Esophagus muscularis mucosa (tissue), 4 donors: ENCODE data around the gene TOR2A. TPM values are rescaled to one million over a fixed set of nuclear protein-coding genes. Genes with fewer than 3 reads are reported as not detected.

Source experiments
- DNase-seq: peaks from one replicate; pipeline ENCODE4 v3.0.0-alpha.2; 2017; ENCODE audit errors: extremely low spot score
- H3K27ac ChIP-seq, 4 donors: fragments of 200-600 bp; sonication (generic); replicated peaks in 1 of 4; 1 replicate in 3 of 4; 2 replicates in 1 of 4; pipeline ENCODE4 v1.5.1; 2016 to 2019; ENCODE audit warnings: mild to moderate bottlenecking in 1 of 4
- H3K27me3 ChIP-seq, 4 donors: fragments of 200-600 bp; sonication (generic); one replicate each; pipeline versions ENCODE4 v1.5.1 to v1.6.0; 2016 to 2019
- H3K36me3 ChIP-seq, 4 donors: fragments of 200-600 bp; sonication (generic); one replicate each; pipeline ENCODE4 v1.5.1; 2016 to 2019
- H3K4me1 ChIP-seq, 4 donors: fragments of 200-600 bp; sonication (generic); one replicate each; pipeline ENCODE4 v1.5.1; 2016 to 2019
- H3K4me3 ChIP-seq, 4 donors: fragments of 200-600 bp; sonication (generic); 1 replicate in 2 of 4; 2 replicates in 2 of 4; pipeline ENCODE4 v1.5.1; 2016 to 2019; ENCODE audit warnings: mild to moderate bottlenecking in 4 of 4, moderate library complexity in 1 of 4
- H3K9me3 ChIP-seq, 4 donors: fragments of 200-600 bp; sonication (generic); 1 replicate in 3 of 4; 2 replicates in 1 of 4; pipeline ENCODE4 v1.5.1; 2016 to 2019
- EP300 ChIP-seq: sonication (generic); formaldehyde crosslinking; IDR thresholded peaks from one replicate; pipeline ENCODE4 v1.6.1; 2017; ENCODE audit warnings: antibody characterized with exemption
- POLR2A ChIP-seq: fragments of 450-650 bp; IDR thresholded peaks from one replicate; pipeline ENCODE4 v1.6.1; 2017; ENCODE audit warnings: antibody characterized with exemption, moderate library complexity, mild to moderate bottlenecking, low read depth
- POLR2AphosphoS5 ChIP-seq, 2 donors: sonication (generic); formaldehyde crosslinking; IDR thresholded peaks; one replicate each; pipeline ENCODE4 v1.6.1; 2017; ENCODE audit warnings: antibody characterized with exemption in 2 of 2
- WGBS: methylation state at CpG from one replicate; pipeline ENCODE4 v1.1.5; 2018; 5-methylcytosine and 5-hydroxymethylcytosine counted together
- intact Hi-C: fragments of 100-400 bp; cut with DNase I; formaldehyde crosslinking; loops from one replicate; pipeline ENCODE4 v1.15.1; 2023
- total RNA-seq, 4 donors: library from RNA; depleted of rRNA; stranded (reverse); fragments of >200 nt; gene quantifications; one replicate each; pipeline versions ENCODE4 v1.1.0 to v1.2.1, GENCODE V29; 2016
- TF ChIP-seq, protein P1 (sequence below), 3 experiments: fragments of 200-600 bp in 2 of 3; fragments of 450-650 bp in 1 of 3; sonication (generic) in 2 of 3; IDR thresholded peaks; one replicate each; pipeline ENCODE4 v1.5.1; 2017 to 2019; ENCODE audit warnings: antibody characterized with exemption in 3 of 3, mild to moderate bottlenecking in 2 of 3, moderate library complexity in 1 of 3

The TOR2A gene
- total RNA-seq, 4 donors from 2014 or later: 5.4 to 9.2 (median 7.0) TPM

DNA sequence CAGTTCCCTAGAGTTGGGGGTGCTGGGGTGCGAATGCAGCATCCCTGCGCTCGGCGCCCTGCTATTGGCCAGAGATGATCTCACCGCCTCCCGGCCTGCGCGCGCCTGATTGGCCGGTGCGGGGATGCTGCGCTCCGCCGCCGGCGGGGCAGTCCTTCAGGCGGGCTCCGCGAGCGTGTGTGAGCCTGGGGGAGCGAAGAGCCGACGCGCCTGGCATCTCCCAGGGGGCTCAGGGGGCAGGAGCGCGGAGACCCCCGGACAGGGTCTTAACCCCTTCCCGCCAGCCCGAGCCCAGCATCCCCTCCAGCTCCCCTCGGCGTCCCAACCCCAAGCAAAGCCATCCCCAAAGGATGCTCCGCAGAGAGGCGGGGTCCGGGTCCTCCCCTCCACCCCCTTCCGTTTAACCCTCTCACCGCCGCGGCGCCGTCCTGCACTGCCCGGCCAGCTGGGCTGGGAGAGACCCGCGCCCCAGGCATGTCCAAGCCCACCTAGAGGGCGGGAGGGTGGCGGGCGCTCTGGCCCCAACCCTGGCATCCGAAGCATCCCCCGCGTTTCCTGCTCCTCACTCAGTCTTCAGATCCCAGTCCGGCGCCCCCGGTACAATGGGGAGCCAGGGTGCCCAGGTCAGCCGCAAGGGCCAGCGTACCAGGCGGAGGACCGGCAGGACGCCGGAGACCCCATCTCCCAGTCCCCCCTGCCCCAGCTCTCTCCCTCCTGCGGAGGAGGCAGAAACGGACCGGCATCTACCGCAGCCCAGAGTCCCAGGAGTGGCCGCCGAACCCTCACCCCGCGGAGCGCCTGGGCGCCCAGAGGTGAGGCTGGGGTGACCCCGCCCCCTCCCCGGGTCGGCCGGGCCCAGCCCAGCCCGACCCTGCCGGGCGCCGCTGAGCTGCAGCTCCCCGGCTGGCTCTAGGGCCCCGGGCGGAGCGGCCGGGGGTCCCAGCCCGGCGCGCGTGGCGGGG, 19.3 kb upstream of the TOR2A start:
- H3K36me3 ChIP-seq: peaks cover 0 to 36% (median 9%) of the 10 kb centered on the region in 4 donors

DNA sequence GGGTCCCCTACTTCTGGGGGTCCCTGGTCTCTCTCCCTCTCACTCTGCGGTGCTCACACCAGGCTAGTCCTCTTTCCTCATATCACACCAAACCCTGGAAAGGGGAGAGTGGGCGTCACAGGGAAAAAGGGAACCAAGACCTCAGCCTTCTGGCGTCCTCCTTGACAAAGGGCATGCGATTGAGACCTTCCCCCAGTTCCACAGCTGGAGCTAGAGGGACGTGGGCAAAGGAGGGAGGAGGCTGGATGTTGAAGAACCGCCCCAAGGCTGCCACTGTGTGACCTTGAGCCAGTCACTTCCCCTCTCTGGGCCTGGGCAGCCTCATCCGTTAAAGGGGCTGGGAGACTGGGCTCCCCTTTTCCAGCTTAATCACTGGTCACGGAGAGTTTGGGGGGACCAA, 18.5 kb upstream of the TOR2A start:
- Histone ChIP-seq H3K27ac (no peak overlapping the region), H3K4me1 (peaks cover 17 to 18% (median 17%) of the 10 kb centered on the region in 4 donors), H3K9me3 (no peaks in the 10 kb centered on the region), H3K36me3 (peaks cover 0 to 39% (median 16%) of the 10 kb centered on the region in 4 donors), H3K4me3 (no peak overlapping the region), H3K27me3 (peaks cover 0 to 76% (median 21%) of the 10 kb centered on the region in 4 donors)
- intact Hi-C loops: no loop called here
- WGBS: 62% methylated on average over 8 of the region's 8 CpGs
- no peak for DNase-seq
- TF ChIP-seq POLR2AphosphoS5 (IDR thresholded peaks at IDR 0.05) (no peak), POLR2A (no peak), EP300 (no peak)
- TF ChIP-seq, protein P1, sequence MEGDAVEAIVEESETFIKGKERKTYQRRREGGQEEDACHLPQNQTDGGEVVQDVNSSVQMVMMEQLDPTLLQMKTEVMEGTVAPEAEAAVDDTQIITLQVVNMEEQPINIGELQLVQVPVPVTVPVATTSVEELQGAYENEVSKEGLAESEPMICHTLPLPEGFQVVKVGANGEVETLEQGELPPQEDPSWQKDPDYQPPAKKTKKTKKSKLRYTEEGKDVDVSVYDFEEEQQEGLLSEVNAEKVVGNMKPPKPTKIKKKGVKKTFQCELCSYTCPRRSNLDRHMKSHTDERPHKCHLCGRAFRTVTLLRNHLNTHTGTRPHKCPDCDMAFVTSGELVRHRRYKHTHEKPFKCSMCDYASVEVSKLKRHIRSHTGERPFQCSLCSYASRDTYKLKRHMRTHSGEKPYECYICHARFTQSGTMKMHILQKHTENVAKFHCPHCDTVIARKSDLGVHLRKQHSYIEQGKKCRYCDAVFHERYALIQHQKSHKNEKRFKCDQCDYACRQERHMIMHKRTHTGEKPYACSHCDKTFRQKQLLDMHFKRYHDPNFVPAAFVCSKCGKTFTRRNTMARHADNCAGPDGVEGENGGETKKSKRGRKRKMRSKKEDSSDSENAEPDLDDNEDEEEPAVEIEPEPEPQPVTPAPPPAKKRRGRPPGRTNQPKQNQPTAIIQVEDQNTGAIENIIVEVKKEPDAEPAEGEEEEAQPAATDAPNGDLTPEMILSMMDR (IDR thresholded peaks at IDR 0.05): no peak

More for the DNA sequence above, 19.3 kb upstream of the TOR2A start:
- intact Hi-C loops: no loop called here
- peaks cover 17 to 20% (median 17%) of the 10 kb centered on the region in 4 donors for H3K4me1 ChIP-seq
- peak overlapping the region in 3 of 4 donors; percentile 6 to 43 (median 14) for H3K27ac ChIP-seq
- H3K4me3 ChIP-seq: peak overlapping the region in 3 of 4 donors; percentile 15 to 34 (median 16)
- H3K9me3 ChIP-seq: no peaks in the 10 kb centered on the region
- TF ChIP-seq POLR2AphosphoS5 (IDR thresholded peaks at IDR 0.05) (no peak), POLR2A (no peak), EP300 (no peak)
- TF ChIP-seq, protein P1 (IDR thresholded peaks at IDR 0.05): no peak
- WGBS: 37% methylated on average over 43 of the region's 86 CpGs
- no peak for DNase-seq
- peaks cover 0 to 77% (median 21%) of the 10 kb centered on the region in 4 donors for H3K27me3 ChIP-seq

DNA sequence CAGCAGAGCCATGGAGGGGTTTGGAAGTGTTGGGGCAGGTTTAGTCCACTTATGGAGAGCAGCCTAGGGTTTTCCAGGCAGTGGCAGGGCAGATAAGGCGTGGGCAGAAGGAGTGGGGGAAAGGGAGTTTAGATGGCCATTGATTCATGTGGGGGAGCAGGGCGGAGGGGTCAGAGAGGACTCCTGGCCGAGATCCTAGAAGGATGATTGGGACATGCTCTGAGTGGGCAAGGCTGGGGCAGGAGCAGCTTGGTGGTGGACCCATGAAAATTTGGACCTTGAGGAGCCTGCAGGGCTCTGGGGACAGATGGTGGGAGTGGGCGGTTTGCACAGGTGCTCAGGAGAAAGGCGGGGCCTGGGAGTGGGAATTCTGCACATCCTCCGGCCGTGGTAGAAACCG, 18.1 kb upstream of the TOR2A start:
- H3K27me3 ChIP-seq: peaks cover 0 to 78% (median 21%) of the 10 kb centered on the region in 4 donors
- peaks cover 0 to 40% (median 21%) of the 10 kb centered on the region in 4 donors for H3K36me3 ChIP-seq
- TF ChIP-seq EP300: no peak
- TF ChIP-seq POLR2A: no peak
- TF ChIP-seq, protein P1 (IDR thresholded peaks at IDR 0.05): no peak
- no peak for TF ChIP-seq POLR2AphosphoS5 (IDR thresholded peaks at IDR 0.05)
- DNase-seq: no peak
- H3K4me1 ChIP-seq: peaks cover 17 to 18% (median 17%) of the 10 kb centered on the region in 4 donors
- H3K9me3 ChIP-seq: no peaks in the 10 kb centered on the region
- intact Hi-C loops: no loop called here
- no peak overlapping the region for H3K4me3 ChIP-seq
- no peak overlapping the region for H3K27ac ChIP-seq
- WGBS: 79% methylated on average over 7 of the region's 8 CpGs

DNA sequence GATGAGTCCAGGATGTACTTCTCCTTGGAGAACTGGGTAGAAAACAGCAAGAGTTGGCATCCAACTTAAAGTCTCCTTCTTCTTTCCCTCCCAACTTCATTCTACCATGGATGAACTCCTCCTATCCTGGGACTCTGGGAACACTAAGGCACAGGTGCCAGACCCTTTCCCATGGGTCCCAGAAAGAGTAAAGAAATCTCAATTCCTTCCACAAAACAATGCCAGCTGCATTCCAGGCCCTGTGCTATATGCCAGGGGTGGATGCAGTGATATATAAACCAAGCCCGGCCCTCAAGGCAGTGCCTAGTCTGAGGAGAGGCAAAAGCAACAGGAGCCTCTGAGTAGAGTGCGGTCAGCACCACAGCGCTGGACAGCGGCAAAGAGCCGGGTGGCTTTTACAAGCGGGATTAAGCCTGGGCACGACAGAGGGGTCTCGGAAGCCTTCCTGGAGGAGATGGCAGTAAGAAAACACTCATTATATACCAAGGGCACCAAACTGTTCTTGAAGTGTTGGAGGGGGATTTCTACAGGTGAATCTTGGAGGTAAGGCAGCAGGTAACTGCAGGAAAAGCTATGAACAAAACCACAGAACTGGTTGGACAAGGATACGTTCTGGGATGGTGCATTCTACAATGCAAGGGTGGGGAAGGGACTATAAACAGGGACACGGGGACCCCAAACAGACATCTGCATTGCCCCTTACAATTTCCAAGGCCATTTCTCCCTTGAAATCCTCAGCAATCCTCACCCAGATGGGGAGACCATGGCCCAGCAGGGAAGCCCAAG, 16.4 kb upstream of the TOR2A start:
- DNase-seq: no peak
- 32% methylated on average over 10 of the region's 10 CpGs for WGBS

More for the DNA sequence above, 16.4 kb upstream of the TOR2A start:
- H3K36me3 ChIP-seq: peaks cover 0 to 57% (median 27%) of the 10 kb centered on the region in 4 donors
- H3K27ac ChIP-seq: no peak overlapping the region
- H3K9me3 ChIP-seq: no peaks in the 10 kb centered on the region
- no peak for TF ChIP-seq POLR2AphosphoS5 (IDR thresholded peaks at IDR 0.05)
- no peak for TF ChIP-seq EP300
- TF ChIP-seq POLR2A: no peak
- TF ChIP-seq, protein P1 (IDR thresholded peaks at IDR 0.05): no peak
- intact Hi-C loops: no loop called here
- H3K27me3 ChIP-seq: peaks cover 0 to 76% (median 21%) of the 10 kb centered on the region in 4 donors
- H3K4me3 ChIP-seq: no peak overlapping the region
- peaks cover 14 to 18% (median 17%) of the 10 kb centered on the region in 4 donors for H3K4me1 ChIP-seq
